ENCODE results near the gene SPDEF. TPM values are rescaled to one million over a fixed set of nuclear protein-coding genes. Genes with fewer than 3 reads are reported as not detected.

SPDEF gene
- total and polyA plus RNA-seq, 4 donors: 2.6 to 11.8 (median 7.1) TPM

DNA sequence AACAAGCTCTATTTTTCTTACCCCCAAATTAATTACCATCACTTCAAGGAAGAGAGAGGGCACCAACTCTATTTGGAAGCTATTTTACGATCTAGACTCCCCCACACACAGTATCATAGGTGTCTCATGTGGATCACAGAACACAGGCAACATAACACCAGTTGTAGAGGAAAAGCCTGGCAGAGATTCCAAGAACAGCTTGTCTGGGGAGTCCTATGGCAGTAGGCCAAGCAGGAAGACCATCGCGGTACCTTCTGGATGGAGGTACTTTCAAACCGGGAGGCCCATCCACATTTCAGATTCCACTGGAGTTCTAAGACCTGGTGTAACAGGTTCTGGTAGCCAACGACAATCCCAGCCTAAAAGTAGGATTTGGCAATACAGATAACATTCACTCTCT is 37.6 kb upstream of the SPDEF start:
- no peaks in the 10 kb centered on the region for H3K27me3 ChIP-seq (ENCODE audit: control insufficient read depth in 3 of 3, insufficient read depth in 3 of 3, low read length in 2 of 3)
- ATAC-seq (ENCODE audit: insufficient read depth, low FRiP score) (no peak), DNase-seq (peak in 1 of 3 donors; percentile 14)
- H3K4me1 ChIP-seq (ENCODE audit: control insufficient read depth in 5 of 5, insufficient read depth in 5 of 5, low read length in 5 of 5): peaks cover 0 to 14% (median 2%) of the 10 kb centered on the region in 5 donors
- no peaks in the 10 kb centered on the region for H3K9me3 ChIP-seq (ENCODE audit: control insufficient read depth in 4 of 4, insufficient read depth in 3 of 4, low read length in 3 of 4)
- WGBS, 2 donors: 50 to 75% methylated on average over 5 of the region's 5 CpGs
- H3K36me3 ChIP-seq (ENCODE audit: control insufficient read depth in 4 of 4, insufficient read depth in 4 of 4, low read length in 4 of 4): peaks cover 4 to 9% (median 6%) of the 10 kb centered on the region in 4 donors
- TF ChIP-seq, protein P1, sequence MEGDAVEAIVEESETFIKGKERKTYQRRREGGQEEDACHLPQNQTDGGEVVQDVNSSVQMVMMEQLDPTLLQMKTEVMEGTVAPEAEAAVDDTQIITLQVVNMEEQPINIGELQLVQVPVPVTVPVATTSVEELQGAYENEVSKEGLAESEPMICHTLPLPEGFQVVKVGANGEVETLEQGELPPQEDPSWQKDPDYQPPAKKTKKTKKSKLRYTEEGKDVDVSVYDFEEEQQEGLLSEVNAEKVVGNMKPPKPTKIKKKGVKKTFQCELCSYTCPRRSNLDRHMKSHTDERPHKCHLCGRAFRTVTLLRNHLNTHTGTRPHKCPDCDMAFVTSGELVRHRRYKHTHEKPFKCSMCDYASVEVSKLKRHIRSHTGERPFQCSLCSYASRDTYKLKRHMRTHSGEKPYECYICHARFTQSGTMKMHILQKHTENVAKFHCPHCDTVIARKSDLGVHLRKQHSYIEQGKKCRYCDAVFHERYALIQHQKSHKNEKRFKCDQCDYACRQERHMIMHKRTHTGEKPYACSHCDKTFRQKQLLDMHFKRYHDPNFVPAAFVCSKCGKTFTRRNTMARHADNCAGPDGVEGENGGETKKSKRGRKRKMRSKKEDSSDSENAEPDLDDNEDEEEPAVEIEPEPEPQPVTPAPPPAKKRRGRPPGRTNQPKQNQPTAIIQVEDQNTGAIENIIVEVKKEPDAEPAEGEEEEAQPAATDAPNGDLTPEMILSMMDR (IDR thresholded peaks at IDR 0.05; ENCODE audit: control extremely low read depth, extremely low read depth): no peak
- H3K9ac ChIP-seq (ENCODE audit: insufficient read depth in 1 of 2, low read length in 2 of 2): no peak overlapping the region
- no peak overlapping the region for H3K27ac ChIP-seq (ENCODE audit: low read depth in 1 of 2, low read length in 1 of 2)
- no peak overlapping the region for H3K4me3 ChIP-seq

DNA sequence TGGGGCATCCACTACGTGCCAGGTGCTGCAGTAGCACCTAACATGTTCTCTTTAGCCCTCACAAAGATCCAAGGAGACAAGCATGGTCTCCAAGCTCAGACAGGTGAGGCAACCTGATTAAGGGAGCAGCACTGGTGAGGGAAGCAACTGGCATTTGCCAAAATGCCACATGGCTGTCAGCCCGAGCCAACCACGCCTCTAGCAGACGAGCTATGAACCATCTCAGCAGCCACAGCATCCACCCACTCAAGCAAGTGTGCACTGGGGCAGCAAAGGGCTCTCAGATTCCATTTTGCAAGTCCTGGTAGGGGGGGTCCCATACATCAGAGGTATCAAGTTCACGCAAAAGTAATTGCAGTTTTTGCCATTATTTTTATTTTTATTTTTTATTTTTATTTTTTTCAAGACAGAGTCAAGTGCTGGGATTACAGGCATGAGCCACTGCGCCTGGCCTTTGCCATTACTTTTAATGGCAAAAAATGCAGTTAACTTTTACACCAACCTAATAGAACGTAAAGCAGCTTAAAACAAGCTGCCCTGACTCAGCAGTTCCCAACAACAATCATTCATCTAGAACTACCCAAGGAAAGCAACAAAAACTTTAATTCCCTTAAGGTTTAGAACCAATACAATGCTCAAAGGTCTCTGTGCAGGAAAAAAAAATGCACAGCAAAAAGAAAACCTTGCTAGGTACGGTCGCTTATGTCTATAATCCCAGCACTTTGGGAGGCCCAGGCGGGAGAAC is 36.3 kb upstream of the SPDEF start:
- 92 to 94% methylated on average over 10 of the region's 10 CpGs for WGBS, 2 donors
- Histone ChIP-seq H3K27ac (ENCODE audit: low read depth in 1 of 2, low read length in 1 of 2) (no peak overlapping the region), H3K36me3 (ENCODE audit: control insufficient read depth in 4 of 4, insufficient read depth in 4 of 4, low read length in 4 of 4) (peaks cover 4 to 17% (median 7%) of the 10 kb centered on the region in 4 donors), H3K9me3 (ENCODE audit: control insufficient read depth in 4 of 4, insufficient read depth in 3 of 4, low read length in 3 of 4) (no peaks in the 10 kb centered on the region), H3K27me3 (ENCODE audit: control insufficient read depth in 3 of 3, insufficient read depth in 3 of 3, low read length in 2 of 3) (no peaks in the 10 kb centered on the region), H3K4me1 (ENCODE audit: control insufficient read depth in 5 of 5, insufficient read depth in 5 of 5, low read length in 5 of 5) (peaks cover 0 to 8% (median 0%) of the 10 kb centered on the region in 5 donors), H3K4me3 (no peak overlapping the region), H3K9ac (ENCODE audit: insufficient read depth in 1 of 2, low read length in 2 of 2) (no peak overlapping the region)
- TF ChIP-seq, protein P1 (IDR thresholded peaks at IDR 0.05; ENCODE audit: control extremely low read depth, extremely low read depth): no peak
- DNase-seq (no peak), ATAC-seq (ENCODE audit: insufficient read depth, low FRiP score) (no peak)

DNA sequence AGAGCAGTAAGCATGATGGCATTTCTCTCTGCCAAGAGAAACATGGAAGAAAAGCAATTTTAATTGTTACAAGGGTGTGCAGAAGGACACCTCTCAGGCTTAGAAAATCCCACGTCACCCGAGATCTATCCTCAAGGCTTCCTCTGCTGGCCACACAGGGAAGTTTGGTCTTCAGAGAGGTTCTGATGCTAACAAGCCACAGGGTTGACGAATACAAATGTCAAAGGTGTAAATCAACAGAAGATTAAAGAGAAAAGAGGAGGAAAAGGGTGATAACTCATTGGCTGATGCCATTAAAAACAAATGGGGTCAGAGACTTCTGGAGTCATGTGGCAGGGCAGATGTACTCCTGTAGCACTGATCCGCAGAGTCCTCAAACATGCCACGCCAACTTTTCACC is 33.6 kb upstream of the SPDEF start:
- DNase-seq (no peak), ATAC-seq (ENCODE audit: insufficient read depth, low FRiP score) (no peak)
- Histone ChIP-seq H3K4me3 (no peak overlapping the region), H3K4me1 (ENCODE audit: control insufficient read depth in 5 of 5, insufficient read depth in 5 of 5, low read length in 5 of 5) (peaks cover 0 to 18% (median 2%) of the 10 kb centered on the region in 5 donors), H3K36me3 (ENCODE audit: control insufficient read depth in 4 of 4, insufficient read depth in 4 of 4, low read length in 4 of 4) (peaks cover 4 to 21% (median 7%) of the 10 kb centered on the region in 4 donors), H3K9ac (ENCODE audit: insufficient read depth in 1 of 2, low read length in 2 of 2) (no peak overlapping the region), H3K27ac (ENCODE audit: low read depth in 1 of 2, low read length in 1 of 2) (no peak overlapping the region), H3K27me3 (ENCODE audit: control insufficient read depth in 3 of 3, insufficient read depth in 3 of 3, low read length in 2 of 3) (no peaks in the 10 kb centered on the region), H3K9me3 (ENCODE audit: control insufficient read depth in 4 of 4, insufficient read depth in 3 of 4, low read length in 3 of 4) (no peaks in the 10 kb centered on the region)
- 91 to 94% methylated on average over 5 of the region's 5 CpGs for WGBS, 2 donors
- TF ChIP-seq, protein P1 (IDR thresholded peaks at IDR 0.05; ENCODE audit: control extremely low read depth, extremely low read depth): no peak
